ENCODE data around the gene PHC1. TPM values are rescaled to one million over a fixed set of nuclear protein-coding genes. Genes with fewer than 3 reads are reported as not detected.

PHC1 gene
- total RNA-seq, 4 donors from 2014 or later = 51.7 to 71.2 (median 67.3) TPM

DNA sequence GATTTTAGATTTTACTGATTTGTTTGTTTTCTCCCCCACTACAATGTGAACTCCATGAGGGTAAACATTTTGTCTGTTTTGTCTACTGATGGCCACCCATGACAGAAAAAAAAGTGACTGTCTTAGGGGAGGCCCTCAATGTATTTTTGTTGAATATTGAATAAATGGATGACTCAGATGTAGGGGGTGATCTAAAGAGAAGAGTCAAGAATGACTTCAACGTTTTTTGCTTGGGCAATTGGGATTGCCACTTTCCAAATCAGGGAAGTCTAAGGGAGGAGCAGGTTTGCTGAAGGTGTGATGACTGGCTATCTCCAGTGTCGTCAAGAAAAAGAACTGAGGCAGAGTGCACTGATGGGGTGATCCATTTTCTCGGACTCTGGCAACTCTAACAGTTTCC lies 10.7 kb upstream of the PHC1 start:
- intact Hi-C loops (cut with DNase I) = no loop called here
- TF ChIP-seq, protein P1, sequence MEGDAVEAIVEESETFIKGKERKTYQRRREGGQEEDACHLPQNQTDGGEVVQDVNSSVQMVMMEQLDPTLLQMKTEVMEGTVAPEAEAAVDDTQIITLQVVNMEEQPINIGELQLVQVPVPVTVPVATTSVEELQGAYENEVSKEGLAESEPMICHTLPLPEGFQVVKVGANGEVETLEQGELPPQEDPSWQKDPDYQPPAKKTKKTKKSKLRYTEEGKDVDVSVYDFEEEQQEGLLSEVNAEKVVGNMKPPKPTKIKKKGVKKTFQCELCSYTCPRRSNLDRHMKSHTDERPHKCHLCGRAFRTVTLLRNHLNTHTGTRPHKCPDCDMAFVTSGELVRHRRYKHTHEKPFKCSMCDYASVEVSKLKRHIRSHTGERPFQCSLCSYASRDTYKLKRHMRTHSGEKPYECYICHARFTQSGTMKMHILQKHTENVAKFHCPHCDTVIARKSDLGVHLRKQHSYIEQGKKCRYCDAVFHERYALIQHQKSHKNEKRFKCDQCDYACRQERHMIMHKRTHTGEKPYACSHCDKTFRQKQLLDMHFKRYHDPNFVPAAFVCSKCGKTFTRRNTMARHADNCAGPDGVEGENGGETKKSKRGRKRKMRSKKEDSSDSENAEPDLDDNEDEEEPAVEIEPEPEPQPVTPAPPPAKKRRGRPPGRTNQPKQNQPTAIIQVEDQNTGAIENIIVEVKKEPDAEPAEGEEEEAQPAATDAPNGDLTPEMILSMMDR (IDR thresholded peaks at IDR 0.05) = no peak
- no peak for TF ChIP-seq POLR2A (IDR thresholded peaks at IDR 0.05)
- H3K36me3 ChIP-seq = no peaks in the 10 kb centered on the region
- 84% methylated on average over 3 of the region's 3 CpGs for WGBS, 2 donors
- H3K4me1 ChIP-seq = no peaks in the 10 kb centered on the region
- no peak overlapping the region for H3K27ac ChIP-seq
- H3K9me3 ChIP-seq = no peaks in the 10 kb centered on the region
- no peak for DNase-seq
- no peak overlapping the region for H3K4me3 ChIP-seq (replicated peaks in 1 of 3)
- H3K27me3 ChIP-seq = no peaks in the 10 kb centered on the region

DNA sequence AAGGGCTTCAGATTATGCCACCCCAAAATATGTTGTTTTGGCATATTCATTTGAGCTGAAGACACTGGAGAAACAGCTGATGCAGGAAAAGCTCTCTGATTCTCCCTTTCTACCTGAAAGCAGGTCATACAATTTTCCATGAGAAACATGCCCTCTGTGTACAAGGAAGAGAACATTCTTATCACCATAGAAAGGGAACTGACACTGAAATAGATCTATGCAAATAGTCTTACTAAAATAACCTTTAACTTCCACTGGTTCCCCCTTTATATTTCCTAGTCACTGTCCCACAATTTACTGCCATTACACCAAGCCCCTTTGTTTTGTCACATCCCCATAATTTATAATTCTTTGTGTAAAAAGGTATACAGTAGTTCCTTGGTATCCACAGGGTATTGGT lies 9.6 kb upstream of the PHC1 start:
- no peak for TF ChIP-seq POLR2A (IDR thresholded peaks at IDR 0.05)
- TF ChIP-seq, protein P1 (IDR thresholded peaks at IDR 0.05) = no peak
- DNase-seq = no peak
- Histone ChIP-seq H3K9me3 (no peaks in the 10 kb centered on the region), H3K27me3 (no peaks in the 10 kb centered on the region), H3K27ac (no peak overlapping the region), H3K36me3 (no peaks in the 10 kb centered on the region), H3K4me1 (no peaks in the 10 kb centered on the region), H3K4me3 (replicated peaks in 1 of 3) (no peak overlapping the region)
- intact Hi-C loops (cut with DNase I) = no loop called here

DNA sequence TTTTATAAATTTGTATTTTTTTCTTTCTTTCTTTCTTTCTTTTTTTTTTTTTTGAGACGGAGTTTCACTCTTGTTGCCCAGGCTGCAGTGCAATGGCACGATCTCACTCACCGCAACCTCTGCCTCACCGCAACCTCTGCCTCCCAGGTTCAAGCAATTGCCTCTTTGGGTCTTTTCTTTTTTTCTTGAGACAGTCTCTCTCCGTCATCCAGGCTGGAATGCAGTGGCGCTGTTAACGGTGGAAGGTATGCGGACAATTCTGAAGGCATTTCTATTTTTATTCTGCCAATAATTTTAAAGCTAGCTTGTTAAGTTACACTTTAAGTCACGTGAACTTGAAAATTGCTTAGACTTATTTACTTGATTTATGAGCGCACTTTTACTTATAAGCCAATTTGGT lies 8.8 kb upstream of the PHC1 start:
- Histone ChIP-seq H3K4me3 (replicated peaks in 1 of 3) (no peak overlapping the region), H3K27me3 (no peaks in the 10 kb centered on the region), H3K27ac (no peak overlapping the region), H3K36me3 (no peaks in the 10 kb centered on the region), H3K4me1 (no peaks in the 10 kb centered on the region), H3K9me3 (no peaks in the 10 kb centered on the region)
- intact Hi-C loops (cut with DNase I) = no loop called here
- no peak for TF ChIP-seq POLR2A (IDR thresholded peaks at IDR 0.05)
- DNase-seq = no peak
- WGBS, 2 donors = 81 to 86% methylated on average over 10 of the region's 10 CpGs

DNA sequence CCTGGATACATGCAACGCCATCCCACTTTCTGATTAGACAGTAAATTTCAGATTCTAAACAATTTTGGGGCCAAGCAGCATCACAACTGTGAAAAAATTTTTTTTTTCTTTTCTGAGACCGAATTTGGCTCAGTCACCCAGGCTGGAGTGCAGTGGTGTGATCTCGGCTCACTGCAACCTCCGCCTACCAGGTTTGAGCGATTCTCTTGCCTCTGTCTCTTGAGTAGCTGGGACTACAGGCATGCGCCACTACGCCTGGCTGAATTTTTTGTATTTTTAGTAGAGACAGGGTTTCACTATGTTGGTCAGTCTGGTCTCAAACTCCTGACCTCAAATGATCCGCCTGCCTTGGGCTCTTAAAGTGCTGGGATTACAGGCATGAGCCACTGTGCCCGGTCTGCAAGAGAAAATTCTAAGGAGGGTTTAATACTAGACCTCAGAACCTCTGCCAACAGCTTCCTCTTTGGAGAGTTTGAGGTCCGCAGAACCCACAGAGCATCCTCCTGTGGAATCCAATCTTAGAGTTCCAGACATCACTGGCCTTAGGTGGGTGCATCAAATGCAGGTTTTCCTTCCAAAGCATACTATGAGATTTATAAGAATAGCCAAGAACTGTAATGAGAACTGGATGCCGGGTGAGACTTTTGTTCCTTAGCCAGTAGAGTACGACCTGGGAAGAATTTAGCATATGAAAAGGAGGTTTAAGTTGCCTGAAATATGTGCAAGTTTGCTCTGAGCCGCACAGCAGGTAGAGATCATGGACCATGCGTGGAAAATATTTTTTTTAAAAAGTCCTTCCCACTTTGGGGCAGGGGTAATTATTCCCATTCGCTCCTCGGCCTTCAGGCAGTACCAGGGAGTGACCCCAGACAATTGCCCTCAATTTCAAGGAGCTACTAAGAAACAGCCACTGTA lies 7.8 kb upstream of the PHC1 start:
- no peak for TF ChIP-seq POLR2A (IDR thresholded peaks at IDR 0.05)
- TF ChIP-seq, protein P1 (IDR thresholded peaks at IDR 0.05) = no peak
- peak; percentile 27 to 40 for DNase-seq
- no peaks in the 10 kb centered on the region for H3K36me3 ChIP-seq
- no peak overlapping the region for H3K27ac ChIP-seq
- no peaks in the 10 kb centered on the region for H3K27me3 ChIP-seq
- no peak overlapping the region for H3K4me3 ChIP-seq (replicated peaks in 1 of 3)
- 65 to 75% methylated on average over 15 to 16 of the region's 16 CpGs for WGBS, 2 donors
- intact Hi-C loops (cut with DNase I) = no loop called here
- no peaks in the 10 kb centered on the region for H3K4me1 ChIP-seq
- no peaks in the 10 kb centered on the region for H3K9me3 ChIP-seq

DNA sequence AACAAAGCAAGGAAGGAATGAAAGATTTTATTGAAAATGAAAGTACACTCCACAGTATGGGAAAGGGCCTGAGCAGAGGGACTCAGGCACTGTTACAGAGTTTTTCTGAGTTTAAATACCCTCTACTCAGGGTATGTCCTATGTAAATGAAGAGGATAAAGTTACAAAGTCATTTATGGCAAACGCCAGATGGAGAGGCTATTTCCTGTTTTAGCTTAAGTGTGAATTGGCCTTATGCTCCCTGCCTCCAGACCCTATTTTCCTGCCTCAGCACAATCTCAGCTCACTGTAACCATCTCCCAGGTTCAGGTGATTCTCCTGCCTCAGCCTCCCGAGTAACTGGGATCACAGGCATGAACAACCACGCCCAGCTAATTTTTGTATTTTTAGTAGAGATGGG lies 6.8 kb upstream of the PHC1 start:
- Histone ChIP-seq H3K4me1 (no peaks in the 10 kb centered on the region), H3K27me3 (no peaks in the 10 kb centered on the region), H3K36me3 (no peaks in the 10 kb centered on the region), H3K4me3 (replicated peaks in 1 of 3) (no peak overlapping the region), H3K27ac (no peak overlapping the region), H3K9me3 (no peaks in the 10 kb centered on the region)
- DNase-seq = no peak
- WGBS, 2 donors = 78 to 89% methylated on average over 3 of the region's 3 CpGs
- intact Hi-C loops (cut with DNase I) = no loop called here
- TF ChIP-seq POLR2A (IDR thresholded peaks at IDR 0.05) = no peak
- TF ChIP-seq, protein P1 (IDR thresholded peaks at IDR 0.05) = no peak

All from thyroid gland (tissue), 4 donors.